Endothelial cell of umbilical vein (primary cell): ENCODE results near the gene KPTN.

ENCODE experiments used
- EZH2 ChIP-seq: IDR thresholded peaks from 2 replicates; pipeline ENCODE4 v1.6.1; 2012; ENCODE audit warnings: borderline replicate concordance, low read depth, mild to moderate bottlenecking, moderate library complexity, low read length, inconsistent platforms; ENCODE audit not compliant: severe bottlenecking
- FOS ChIP-seq: IDR thresholded peaks from 2 replicates; pipeline ENCODE4 v1.6.1; 2011; ENCODE audit warnings: mild to moderate bottlenecking, low read length, moderate library complexity, borderline replicate concordance; ENCODE audit not compliant: insufficient read depth
- GATA2 ChIP-seq: IDR thresholded peaks from 2 replicates; pipeline ENCODE4 v1.7.0; 2011; ENCODE audit warnings: low read depth, mild to moderate bottlenecking, moderate library complexity, mixed read lengths, low read length; ENCODE audit not compliant: insufficient read length, insufficient read depth
- JUN ChIP-seq: IDR thresholded peaks from 2 replicates; pipeline ENCODE4 v1.6.1; 2011; ENCODE audit warnings: borderline replicate concordance, low read depth; ENCODE audit not compliant: insufficient read length, insufficient read depth
- MYC ChIP-seq: IDR thresholded peaks from one replicate; pipeline ENCODE4 v1.6.1; 2011; ENCODE audit warnings: mild to moderate bottlenecking, low read depth, low read length
- POLR2A ChIP-seq: IDR thresholded peaks from 2 replicates; pipeline ENCODE4 v1.6.1; 2012; ENCODE audit warnings: low read depth, mild to moderate bottlenecking, control low read depth, low read length
- POLR2AphosphoS5 ChIP-seq: IDR thresholded peaks from 2 replicates; pipeline ENCODE4 v1.6.1; 2012; ENCODE audit warnings: low read depth, mild to moderate bottlenecking, control low read depth, low read length, moderate library complexity; ENCODE audit not compliant: insufficient read depth
- TF ChIP-seq, protein P1 (sequence below), 2 donors: IDR thresholded peaks; 1 replicate in 1 of 2; 2 replicates in 1 of 2; pipeline ENCODE4 v1.5.1; 2011; ENCODE audit warnings: low read length in 2 of 2, mild to moderate bottlenecking in 2 of 2, moderate library complexity in 2 of 2, control low read depth in 1 of 2, inconsistent platforms in 1 of 2, low read depth in 1 of 2; ENCODE audit not compliant: insufficient read depth in 1 of 2; ENCODE audit errors: extremely low read depth in 1 of 2
- TF ChIP-seq, protein P2 (sequence below): IDR thresholded peaks from 2 replicates; pipeline ENCODE4 v1.6.1; 2011; ENCODE audit not compliant: insufficient read depth, insufficient read length

DNA sequence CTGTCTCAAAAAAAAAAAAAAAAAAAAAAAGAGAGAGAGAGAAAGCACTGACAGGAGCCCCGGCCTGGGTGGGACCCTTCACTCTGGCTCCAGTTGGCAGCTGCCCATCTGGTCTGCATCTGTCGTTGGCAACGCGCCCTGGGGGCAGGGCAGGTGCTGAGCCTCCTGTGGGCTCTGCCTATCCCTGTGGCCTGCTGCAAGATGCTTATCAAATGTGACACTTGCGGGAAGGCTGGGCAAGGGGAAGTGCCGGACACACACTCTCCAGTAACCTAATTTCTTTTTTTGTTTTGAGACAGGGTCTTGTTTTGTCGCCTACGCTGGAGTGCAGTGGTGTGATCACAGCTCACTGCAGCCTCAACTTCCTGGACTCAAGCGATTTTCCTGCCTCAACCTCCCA, 10.7 kb upstream of the KPTN start:
- TF ChIP-seq, protein P1, sequence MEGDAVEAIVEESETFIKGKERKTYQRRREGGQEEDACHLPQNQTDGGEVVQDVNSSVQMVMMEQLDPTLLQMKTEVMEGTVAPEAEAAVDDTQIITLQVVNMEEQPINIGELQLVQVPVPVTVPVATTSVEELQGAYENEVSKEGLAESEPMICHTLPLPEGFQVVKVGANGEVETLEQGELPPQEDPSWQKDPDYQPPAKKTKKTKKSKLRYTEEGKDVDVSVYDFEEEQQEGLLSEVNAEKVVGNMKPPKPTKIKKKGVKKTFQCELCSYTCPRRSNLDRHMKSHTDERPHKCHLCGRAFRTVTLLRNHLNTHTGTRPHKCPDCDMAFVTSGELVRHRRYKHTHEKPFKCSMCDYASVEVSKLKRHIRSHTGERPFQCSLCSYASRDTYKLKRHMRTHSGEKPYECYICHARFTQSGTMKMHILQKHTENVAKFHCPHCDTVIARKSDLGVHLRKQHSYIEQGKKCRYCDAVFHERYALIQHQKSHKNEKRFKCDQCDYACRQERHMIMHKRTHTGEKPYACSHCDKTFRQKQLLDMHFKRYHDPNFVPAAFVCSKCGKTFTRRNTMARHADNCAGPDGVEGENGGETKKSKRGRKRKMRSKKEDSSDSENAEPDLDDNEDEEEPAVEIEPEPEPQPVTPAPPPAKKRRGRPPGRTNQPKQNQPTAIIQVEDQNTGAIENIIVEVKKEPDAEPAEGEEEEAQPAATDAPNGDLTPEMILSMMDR (IDR thresholded peaks at IDR 0.05; ENCODE audit: extremely low read depth in 1 of 2, insufficient read depth in 1 of 2, low read depth in 1 of 2, low read length in 2 of 2) = no peak
- no peak for TF ChIP-seq POLR2A
- TF ChIP-seq POLR2AphosphoS5 = no peak
- TF ChIP-seq, protein P2, sequence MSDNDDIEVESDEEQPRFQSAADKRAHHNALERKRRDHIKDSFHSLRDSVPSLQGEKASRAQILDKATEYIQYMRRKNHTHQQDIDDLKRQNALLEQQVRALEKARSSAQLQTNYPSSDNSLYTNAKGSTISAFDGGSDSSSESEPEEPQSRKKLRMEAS = no peak
- no peak for TF ChIP-seq EZH2
- no peak for TF ChIP-seq MYC
- no peak for TF ChIP-seq FOS
- no peak for TF ChIP-seq GATA2
- no peak for TF ChIP-seq JUN
